GM18517 (cell line): ENCODE results near the gene OR5H1.
"Not testable (repeated sequence)": the region's sequence is repeated elsewhere in the genome, so short reads cannot be mapped to it uniquely, and the experiment has no call there.

ENCODE experiments used
- ATAC-seq: cut with Tn5 transposase; IDR thresholded peaks from one replicate; pipeline ENCODE4 v1.9.1; 2021; ENCODE audit warnings: mild to moderate bottlenecking, moderate library complexity; ENCODE audit not compliant: unreplicated experiment

OR5H1 gene

DNA sequence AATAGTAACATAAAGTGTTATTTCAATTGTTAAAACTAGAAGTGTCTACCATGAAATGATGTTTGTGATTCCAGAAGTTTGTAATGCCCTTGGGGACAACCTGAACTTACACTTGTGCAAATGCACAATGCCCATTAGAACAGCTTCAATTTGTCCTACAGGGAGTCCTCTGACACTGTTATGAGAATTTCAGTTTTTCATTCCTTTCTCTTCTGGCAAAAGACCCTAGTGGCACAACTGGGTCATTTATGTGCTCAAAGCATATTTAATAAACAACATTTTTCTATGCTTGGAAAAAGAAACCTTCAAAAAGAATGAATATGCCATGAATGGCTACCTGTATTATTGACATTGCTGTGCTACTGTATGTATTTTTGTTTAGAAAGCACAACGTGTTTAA is at the start of gene OR5H1:
TSS of gene OR5H1 (plus strand) at position 301 of the 400 bp plus-strand sequence. CDS start 1,977 bp downstream, outside the sequence.
- ATAC-seq: no peak

DNA sequence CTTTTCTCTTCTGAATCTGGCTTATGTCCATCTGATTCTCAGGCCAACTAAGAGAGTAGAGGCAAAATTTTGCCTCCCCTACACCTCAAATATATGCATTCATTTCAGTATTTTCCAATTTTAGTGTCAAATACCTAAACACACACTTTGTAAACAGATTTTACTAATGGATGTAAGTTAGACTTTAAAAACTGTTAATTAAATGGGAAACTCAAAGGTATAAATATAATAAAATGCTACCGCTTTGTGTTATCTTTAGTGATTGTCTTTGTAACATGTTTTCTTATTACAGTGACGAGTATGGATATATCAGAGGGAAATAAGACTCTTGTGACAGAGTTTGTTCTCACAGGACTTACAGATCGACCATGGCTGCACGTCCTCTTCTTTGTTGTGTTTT is 43.6 kb upstream of the OR5H1 start, which contains the start of gene OR5AC2:
TSS of gene OR5AC2 (plus strand) at position 301 of the 400 bp plus-strand sequence. CDS start at position 301, 0 bp downstream.
- ATAC-seq: no peak

GRCh38 chr3:98095882-98096281 is 34.6 kb upstream of the OR5H1 start:
- no peak for ATAC-seq

DNA sequence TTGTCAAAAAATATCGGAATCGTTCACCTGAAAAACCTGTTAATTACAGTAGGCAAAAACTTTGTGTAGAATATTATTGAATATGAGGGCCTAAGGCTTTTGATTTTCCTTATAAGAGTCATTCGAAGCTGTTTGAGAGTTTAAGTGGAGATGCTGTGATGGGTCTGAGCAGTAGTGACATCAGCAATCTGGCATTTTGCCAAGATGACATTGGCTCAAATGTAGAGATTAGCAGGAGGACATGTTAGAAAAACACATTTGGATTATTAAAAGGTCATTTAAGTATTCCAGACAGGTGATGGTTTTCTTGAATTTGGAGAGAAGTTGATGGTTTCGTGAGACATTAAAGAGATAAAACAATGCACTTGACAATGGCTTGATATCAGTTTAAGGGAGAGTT is 30.7 kb upstream of the OR5H1 start:
- no peak for ATAC-seq

- ATAC-seq: no peak
Measured at GRCh38 chr3:98108162-98108561, 22.4 kb upstream of the OR5H1 start.

DNA sequence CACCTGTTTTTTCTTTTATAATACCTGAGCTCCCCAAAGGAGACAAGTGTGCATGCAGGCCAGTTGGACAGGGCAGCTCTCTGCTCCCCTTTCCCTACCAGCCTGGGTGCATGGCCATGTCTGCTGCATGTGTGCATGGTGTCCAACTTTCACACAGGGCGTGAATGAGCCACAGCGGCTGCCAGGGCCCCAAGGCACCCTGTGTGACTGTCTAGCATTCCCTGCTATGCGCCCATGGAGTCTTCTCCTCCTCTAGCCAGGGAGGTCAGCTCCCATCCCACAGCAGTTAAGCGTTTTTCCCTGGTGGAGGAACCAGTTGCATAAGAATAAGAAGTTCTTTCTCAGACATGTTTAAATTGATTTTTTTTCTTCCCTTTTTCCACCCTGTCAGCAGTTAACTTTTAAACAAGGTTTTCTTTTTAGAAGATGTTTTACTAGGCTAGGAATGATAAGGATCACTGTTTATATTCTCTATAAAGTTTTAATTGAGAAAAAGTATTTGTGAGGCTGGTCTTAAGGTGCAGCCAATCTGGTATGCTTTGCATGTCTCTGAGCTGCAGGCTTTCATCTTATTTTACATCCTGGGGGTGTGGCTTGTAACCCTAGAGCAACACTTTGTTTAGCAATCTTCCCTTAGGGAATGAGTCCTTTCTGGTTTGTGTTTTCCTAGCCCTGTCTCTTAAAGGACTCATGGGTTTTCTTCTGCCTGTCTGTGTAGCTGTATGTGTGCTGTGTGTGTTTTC is 20.5 kb upstream of the OR5H1 start:
- ATAC-seq: no peak

- ATAC-seq: no peak
Measured at GRCh38 chr3:98110550-98110908, 20.0 kb upstream of the OR5H1 start.

DNA sequence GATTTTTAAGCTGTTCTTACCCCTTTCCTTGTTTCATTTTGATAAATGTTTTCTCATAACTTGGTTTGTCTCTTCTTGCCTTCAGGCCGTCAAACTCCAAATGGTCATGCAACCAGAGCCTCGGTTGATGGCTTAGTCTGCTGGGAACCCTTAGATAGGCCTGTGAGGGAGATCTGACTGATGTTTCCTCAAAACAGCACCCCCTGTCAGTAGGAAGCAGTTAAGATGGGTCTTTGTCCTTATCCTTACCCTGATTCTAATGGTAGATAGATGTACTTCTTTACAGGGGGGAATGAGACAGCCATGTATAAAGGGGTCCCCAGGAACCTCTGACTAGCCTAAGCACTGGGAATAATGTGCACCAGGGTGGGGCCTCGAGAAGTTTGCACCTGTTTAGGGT is 16.3 kb upstream of the OR5H1 start:
- ATAC-seq: no peak

- ATAC-seq: no peak
Measured at GRCh38 chr3:98115717-98116116, 14.8 kb upstream of the OR5H1 start.

- ATAC-seq: no peak
Measured at GRCh38 chr3:98136631-98137030, 6.1 kb downstream of the OR5H1 start.

- not testable (repeated sequence) for ATAC-seq
Measured at GRCh38 chr3:98137826-98138557, 7.5 kb downstream of the OR5H1 start.

DNA sequence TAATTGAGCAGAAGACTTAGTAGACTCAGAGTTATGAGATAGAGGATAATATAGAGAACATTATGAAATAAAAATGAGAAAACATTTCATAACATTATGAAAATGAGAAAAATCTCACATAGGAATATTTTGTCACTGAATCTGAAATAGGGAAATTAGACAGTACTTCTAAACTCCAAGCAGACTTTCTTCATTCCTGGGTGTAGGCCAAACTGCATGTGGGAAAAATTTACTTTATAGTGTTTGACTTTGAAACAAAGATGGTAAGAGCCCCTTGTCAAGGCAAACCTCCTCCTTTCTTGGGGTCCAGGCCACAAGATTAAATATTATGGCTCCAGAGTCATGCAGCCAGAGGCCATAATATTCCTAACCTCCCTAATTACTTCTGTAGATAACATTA is 10.0 kb downstream of the OR5H1 start:
- no peak for ATAC-seq

- no peak for ATAC-seq
Measured at GRCh38 chr3:98147179-98147578, 16.7 kb downstream of the OR5H1 start, which contains the start of gene OR5H14. Gene OR5H14 (plus strand): TSS chr3:98147479. CDS start chr3:98149386, 1,907 bp downstream.

DNA sequence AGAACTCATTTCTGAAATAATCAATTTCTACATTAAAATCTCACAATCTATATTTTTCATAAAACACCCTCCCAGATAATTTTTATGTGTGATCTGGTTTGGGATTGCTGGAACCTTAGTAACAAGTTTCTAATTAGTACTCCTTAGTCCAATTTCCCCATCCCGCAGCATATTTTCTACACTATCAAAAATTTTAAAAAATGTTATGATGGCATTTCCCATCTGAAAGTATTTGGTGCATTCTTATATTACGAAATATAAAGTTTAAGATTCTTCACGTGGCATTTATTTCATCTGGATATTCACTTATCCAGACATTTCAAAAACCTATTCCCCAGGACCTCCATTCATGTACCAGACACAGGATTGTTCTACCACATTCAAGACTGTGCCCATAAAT is 18.2 kb downstream of the OR5H1 start:
- ATAC-seq: no peak

GRCh38 chr3:98149456-98149855 is 18.9 kb downstream of the OR5H1 start:
- ATAC-seq: not testable (repeated sequence)

GRCh38 chr3:98151241-98151640 is 20.7 kb downstream of the OR5H1 start:
- ATAC-seq: no peak

GRCh38 chr3:98166396-98166795 is 35.9 kb downstream of the OR5H1 start, which contains the start of gene OR5H15:
Gene OR5H15 (plus strand): TSS chr3:98166696. CDS start chr3:98168700, 2,004 bp downstream.
- no peak for ATAC-seq

- no peak for ATAC-seq
Measured at GRCh38 chr3:98171071-98171470, 40.5 kb downstream of the OR5H1 start.

DNA sequence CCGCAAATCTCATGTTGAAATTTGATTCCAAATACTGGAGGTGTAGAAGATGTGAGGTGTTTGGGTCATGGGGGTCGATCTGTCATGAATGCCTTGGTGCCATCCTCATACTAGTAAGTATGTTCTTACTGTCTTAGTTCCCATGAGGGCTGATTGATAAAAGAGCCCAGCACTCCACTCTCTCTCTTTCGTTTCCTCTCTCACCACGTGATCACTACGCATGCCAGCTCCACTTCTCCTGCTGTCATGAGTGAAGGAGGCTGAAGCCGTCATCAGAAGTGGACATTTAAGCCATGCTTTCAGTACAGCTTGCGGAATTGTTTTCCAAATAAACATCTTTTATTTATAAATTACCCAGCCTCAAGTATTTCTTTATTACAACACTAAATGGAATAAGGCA is 42.1 kb downstream of the OR5H1 start:
- no peak for ATAC-seq

GRCh38 chr3:98180319-98180890 is 49.9 kb downstream of the OR5H1 start:
- ATAC-seq: no peak

DNA sequence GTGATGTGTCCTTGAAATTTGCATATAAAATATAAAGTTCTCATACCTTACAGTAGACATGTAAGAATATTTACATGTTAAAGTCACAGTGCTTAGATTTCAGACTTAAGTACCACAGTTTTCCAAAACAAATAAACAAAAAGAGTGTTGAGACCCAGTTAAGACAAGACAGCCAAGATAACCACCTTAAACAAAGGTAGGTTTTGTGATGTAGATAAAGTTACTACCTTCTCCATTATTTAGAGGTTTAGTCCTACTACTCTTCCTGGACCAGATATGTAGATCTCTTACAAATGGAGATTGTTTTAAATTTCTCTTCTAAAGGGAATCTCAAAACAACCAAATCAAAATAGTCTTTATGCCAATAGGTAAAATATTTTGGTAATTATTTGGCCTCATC is 51.7 kb downstream of the OR5H1 start:
- no peak for ATAC-seq

DNA sequence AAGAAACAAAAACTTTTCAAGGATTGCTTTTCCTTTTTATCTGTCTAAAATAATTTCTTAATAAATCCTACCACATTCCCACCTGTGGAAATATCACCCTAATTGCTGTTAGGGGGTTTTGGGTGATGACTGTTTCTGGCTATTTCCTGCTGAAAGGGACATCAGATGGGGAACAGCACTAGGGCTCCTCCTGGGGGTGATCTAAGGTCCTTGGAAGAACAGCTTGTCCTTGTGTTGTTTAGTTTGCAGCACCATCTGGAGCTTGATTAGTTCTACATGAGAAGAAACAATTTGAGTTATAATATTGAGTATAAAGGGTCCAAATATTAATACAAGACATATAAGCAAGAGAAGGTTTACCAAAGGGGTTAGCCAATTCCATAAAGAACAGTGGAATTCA is 54.7 kb downstream of the OR5H1 start:
- ATAC-seq: no peak
